Neural cell (in vitro differentiated cells): ENCODE data around the gene S100A13. TPM values are rescaled to one million over a fixed set of nuclear protein-coding genes. Genes with fewer than 3 reads are reported as not detected.

Experiments used
- H2AFZ ChIP-seq: fragments of 200-600, 300-800 bp; sonication (generic), shearing (Covaris generic); 2 replicates; pipeline ENCODE4 v1.6.0; 2014; ENCODE audit warnings: low read depth, mild to moderate bottlenecking, antibody characterized with exemption, low read length, moderate library complexity
- H3F3A ChIP-seq: fragments of 200-600 bp; shearing (Covaris generic); 2 replicates; pipeline ENCODE4 v1.6.1; 2016; ENCODE audit warnings: mild to moderate bottlenecking, moderate library complexity, mixed read lengths, antibody characterized with exemption, low read length; ENCODE audit not compliant: insufficient read depth, poor library complexity, severe bottlenecking
- H3K27ac ChIP-seq: fragments of 200-600, 300-800 bp; sonication (generic), shearing (Covaris generic); 2 replicates; pipeline ENCODE4 v1.5.1; 2014; ENCODE audit warnings: mild to moderate bottlenecking, low read length, moderate library complexity
- H3K27me3 ChIP-seq: fragments of 300-800, 200-600 bp; sonication (generic), shearing (Covaris generic); 2 replicates; pipeline ENCODE4 v1.6.0; 2014; ENCODE audit warnings: mild to moderate bottlenecking, low read depth, low read length, moderate library complexity; ENCODE audit not compliant: insufficient read depth
- H3K36me3 ChIP-seq: fragments of 300-800, 200-600 bp; sonication (generic), shearing (Covaris generic); 2 replicates; pipeline ENCODE4 v1.5.1; 2014; ENCODE audit warnings: mild to moderate bottlenecking, antibody characterized with exemption, low read length, moderate library complexity; ENCODE audit not compliant: insufficient read depth
- H3K4me2 ChIP-seq: fragments of 300-800, 200-600 bp; sonication (generic), shearing (Covaris generic); 2 replicates; pipeline ENCODE4 v1.6.0; 2014; ENCODE audit warnings: mild to moderate bottlenecking, low read length
- H3K4me3 ChIP-seq: fragments of 300-800, 200-600 bp; sonication (generic), shearing (Covaris generic); 2 replicates; pipeline ENCODE4 v1.5.1; 2014; ENCODE audit warnings: mild to moderate bottlenecking, low read length, moderate library complexity
- H3K79me2 ChIP-seq: fragments of 200-600 bp; shearing (Covaris generic); replicated peaks from 2 replicates; pipeline ENCODE4 v1.6.0; 2014; ENCODE audit warnings: mild to moderate bottlenecking, low read length, moderate library complexity; ENCODE audit not compliant: insufficient read depth
- H3K9ac ChIP-seq: fragments of 300-800, 200-600 bp; sonication (generic), shearing (Covaris generic); 2 replicates; pipeline ENCODE4 v1.6.1; 2016; ENCODE audit warnings: mild to moderate bottlenecking, low read length, mixed read lengths
- H3K9me2 ChIP-seq: fragments of 200-600 bp; shearing (Covaris generic); 2 replicates; pipeline ENCODE4 v1.6.1; 2016; ENCODE audit warnings: mild to moderate bottlenecking, low read length, mixed read lengths; ENCODE audit not compliant: insufficient read depth
- H3K9me3 ChIP-seq: fragments of 200-600, 300-800 bp; sonication (generic), shearing (Covaris generic); 2 replicates; pipeline ENCODE4 v1.6.1; 2016; ENCODE audit warnings: mild to moderate bottlenecking, mixed run types, low read length, moderate library complexity, mixed read lengths
- H4K20me1 ChIP-seq: fragments of 200-600 bp; shearing (Covaris generic); 2 replicates; pipeline ENCODE4 v1.6.1; 2016; ENCODE audit warnings: mild to moderate bottlenecking, mixed run types; ENCODE audit not compliant: insufficient read depth
- CTCF ChIP-seq: fragments of 450-650 bp; IDR thresholded peaks from 2 replicates; pipeline ENCODE4 v1.5.1; 2014; ENCODE audit warnings: antibody characterized with exemption, mild to moderate bottlenecking, moderate library complexity; ENCODE audit not compliant: poor library complexity, severe bottlenecking
- EP300 ChIP-seq: fragments of 450-650 bp; conservative IDR thresholded peaks from 2 replicates; pipeline ENCODE4 v1.6.1; 2014; ENCODE audit warnings: antibody characterized with exemption, mild to moderate bottlenecking, moderate library complexity; ENCODE audit not compliant: poor library complexity, severe bottlenecking
- EZH2 ChIP-seq: fragments of 200-600, 300-800 bp; shearing (Covaris generic), sonication (generic); IDR thresholded peaks from 2 replicates; pipeline ENCODE4 v1.6.1; 2014; ENCODE audit warnings: antibody characterized with exemption, low read length, borderline replicate concordance, mild to moderate bottlenecking; ENCODE audit not compliant: insufficient read depth, poor library complexity, severe bottlenecking
- MXI1 ChIP-seq: fragments of 450-650 bp; conservative IDR thresholded peaks from 2 replicates; pipeline ENCODE4 v1.6.1; 2014; ENCODE audit warnings: antibody characterized with exemption, mild to moderate bottlenecking; ENCODE audit not compliant: poor library complexity, severe bottlenecking
- POLR2AphosphoS5 ChIP-seq: IDR thresholded peaks from 2 replicates; pipeline ENCODE4 v1.6.1; 2012
- RAD21 ChIP-seq: fragments of 450-650 bp; conservative IDR thresholded peaks from 2 replicates; pipeline ENCODE4 v1.6.1; 2014; ENCODE audit warnings: antibody characterized with exemption, mild to moderate bottlenecking, moderate library complexity
- REST ChIP-seq: IDR thresholded peaks from 2 replicates; pipeline ENCODE4 v1.6.1; 2012; ENCODE audit warnings: borderline replicate concordance
- SMC3 ChIP-seq: fragments of 450-650 bp; conservative IDR thresholded peaks from 2 replicates; pipeline ENCODE4 v1.6.1; 2014; ENCODE audit warnings: antibody characterized with exemption, mild to moderate bottlenecking, moderate library complexity; ENCODE audit not compliant: poor library complexity
- TAF1 ChIP-seq: IDR thresholded peaks from 2 replicates; pipeline ENCODE4 v1.6.1; 2012; ENCODE audit warnings: low read depth
- polyA plus RNA-seq: library from polyadenylated mRNA; depleted of rRNA; stranded (reverse); fragments of >200 nt; gene quantifications from 2 replicates; pipeline ENCODE4 v1.2.3, GENCODE V29; 2014

Gene S100A13
- polyA plus RNA-seq, 1 donor from 2014 or later, result 2.1 TPM

GRCh38 chr1:153616917-153617311 lies 10.4 kb downstream of the S100A13 start (continued):
- TF ChIP-seq CTCF, result no peak

- no peaks in the 10 kb centered on the region for H3F3A ChIP-seq
Measured at GRCh38 chr1:153616144-153616916, 11.0 kb downstream of the S100A13 start, which contains the start of gene S100A14. S100A14 (minus strand) TSS chr1:153616325; CDS start chr1:153615858, 467 bp downstream.

GRCh38 chr1:153615406-153615805 lies 11.9 kb downstream of the S100A13 start:
- Histone ChIP-seq H3K27ac (no peak overlapping the region), H3F3A (no peaks in the 10 kb centered on the region), H3K36me3 (no peaks in the 10 kb centered on the region), H3K27me3 (no peaks in the 10 kb centered on the region), H3K9me3 (no peaks in the 10 kb centered on the region), H3K79me2 (no peaks in the 10 kb centered on the region), H3K9ac (no peak overlapping the region), H3K4me3 (no peak overlapping the region), H2AFZ (no peak overlapping the region), H4K20me1 (no peaks in the 10 kb centered on the region), H3K4me2 (no peak overlapping the region), H3K9me2 (no peaks in the 10 kb centered on the region)
- TF ChIP-seq TAF1 (no peak), CTCF (no peak), SMC3 (no peak), RAD21 (no peak), MXI1 (no peak), EZH2 (no peak), REST (no peak), POLR2AphosphoS5 (no peak), EP300 (no peak)

More at GRCh38 chr1:153616144-153616916, 11.0 kb downstream of the S100A13 start, which contains the start of gene S100A14:
- Histone ChIP-seq H4K20me1 (no peaks in the 10 kb centered on the region), H3K9me2 (no peaks in the 10 kb centered on the region), H3K9me3 (no peaks in the 10 kb centered on the region), H3K9ac (no peak within 1 kb of the TSS), H2AFZ (no peak within 1 kb of the TSS), H3K4me3 (no peak within 1 kb of the TSS), H3K79me2 (no peaks in the 10 kb centered on the region), H3K27me3 (no peaks in the 10 kb centered on the region), H3K36me3 (no peaks in the 10 kb centered on the region), H3K4me2 (no peak within 1 kb of the TSS), H3K27ac (no peak within 1 kb of the TSS)
- TF ChIP-seq POLR2AphosphoS5, result no peak
- no peak for TF ChIP-seq SMC3
